NCI-H2081 treated with DMSO at 0.1 percent for 48 hours (cell line): ENCODE measurements around the gene ADGRD2.

Source experiments
- DNase-seq: peaks from one replicate; lab custom pipeline; 2025; lab: John Stamatoyannopoulos, UW

The ADGRD2 gene

GRCh38 chr9:124457079-124457886, 7.0 kb downstream of the ADGRD2 start:
- DNase-seq: no peak

- DNase-seq: no peak
These were observed 7.7 kb downstream of the ADGRD2 start for GRCh38 chr9:124457887-124458431.

- DNase-seq: no peak
These were observed 8.2 kb downstream of the ADGRD2 start for GRCh38 chr9:124458441-124458840.

GRCh38 chr9:124462739-124463138, 12.5 kb downstream of the ADGRD2 start:
- no peak for DNase-seq

- DNase-seq: no peak
These were observed 15.5 kb downstream of the ADGRD2 start for GRCh38 chr9:124465736-124466135.

- DNase-seq: no peak
These were observed 17.3 kb downstream of the ADGRD2 start for GRCh38 chr9:124467410-124468060.

- DNase-seq: no peak
These were observed 17.9 kb downstream of the ADGRD2 start for GRCh38 chr9:124468061-124468740.

GRCh38 chr9:124469011-124469832, 19.0 kb downstream of the ADGRD2 start:
- no peak for DNase-seq

GRCh38 chr9:124470306-124470705, 20.1 kb downstream of the ADGRD2 start:
- DNase-seq: no peak

GRCh38 chr9:124470726-124471125, 20.5 kb downstream of the ADGRD2 start:
- DNase-seq: no peak

GRCh38 chr9:124471761-124472160, 21.5 kb downstream of the ADGRD2 start:
- DNase-seq: no peak

GRCh38 chr9:124472770-124473169, 22.5 kb downstream of the ADGRD2 start:
- DNase-seq: no peak

GRCh38 chr9:124473310-124473709, 23.1 kb downstream of the ADGRD2 start:
- no peak for DNase-seq

GRCh38 chr9:124474151-124474550, 23.9 kb downstream of the ADGRD2 start:
- DNase-seq: no peak

GRCh38 chr9:124475158-124475867, 25.1 kb downstream of the ADGRD2 start:
- no peak for DNase-seq

GRCh38 chr9:124475868-124476690, 25.8 kb downstream of the ADGRD2 start:
- DNase-seq: no peak

GRCh38 chr9:124477211-124477647, 27.0 kb downstream of the ADGRD2 start:
- no peak for DNase-seq

GRCh38 chr9:124477648-124478285, 27.5 kb downstream of the ADGRD2 start:
- DNase-seq: no peak

- DNase-seq: no peak
These were observed 28.1 kb downstream of the ADGRD2 start for GRCh38 chr9:124478354-124478753.

- no peak for DNase-seq
These were observed 29.1 kb downstream of the ADGRD2 start for GRCh38 chr9:124479371-124479770.
